ENCODE data around the gene TCF12.

The TCF12 gene

DNA sequence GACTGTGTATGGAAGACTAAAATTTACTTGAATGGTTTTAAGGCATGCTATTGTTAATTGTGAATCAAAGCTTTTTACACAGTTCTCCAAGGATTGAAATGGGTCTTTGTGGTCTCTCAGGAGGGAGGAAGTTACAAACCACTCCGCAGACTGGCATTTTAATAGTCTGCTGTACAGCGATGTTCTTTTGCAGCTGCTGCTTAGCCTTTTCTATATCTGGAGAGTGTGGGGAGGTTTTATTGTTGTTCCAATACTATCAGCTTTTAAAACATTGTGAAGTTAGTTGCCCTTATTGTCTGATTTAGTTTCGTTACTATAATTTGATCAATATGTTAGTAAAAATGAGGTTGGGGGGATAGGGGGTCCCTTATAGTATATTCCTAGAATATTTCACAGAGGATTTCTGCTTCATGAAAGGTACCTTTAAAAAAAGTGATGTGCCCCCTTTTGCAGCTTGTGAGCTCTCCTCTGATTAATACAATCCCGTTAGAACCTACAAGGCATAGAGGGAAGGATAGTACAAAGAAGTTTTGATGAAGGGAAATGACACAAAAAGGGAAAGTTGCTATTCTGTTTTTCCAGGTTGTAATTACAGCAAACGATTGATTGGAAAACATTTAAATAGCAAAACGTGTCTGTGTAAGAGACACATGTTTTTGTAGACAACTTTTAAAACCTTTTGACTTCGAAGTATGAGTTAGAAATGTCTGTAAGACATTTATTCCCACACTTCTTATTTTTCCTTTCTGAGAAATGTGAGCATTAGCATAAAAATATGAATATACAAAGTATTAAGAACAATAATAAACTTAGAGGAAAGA lies 299.5 kb downstream of the TCF12 start:
- no peak for DNase-seq (ENCODE audit: low spot score)

DNA sequence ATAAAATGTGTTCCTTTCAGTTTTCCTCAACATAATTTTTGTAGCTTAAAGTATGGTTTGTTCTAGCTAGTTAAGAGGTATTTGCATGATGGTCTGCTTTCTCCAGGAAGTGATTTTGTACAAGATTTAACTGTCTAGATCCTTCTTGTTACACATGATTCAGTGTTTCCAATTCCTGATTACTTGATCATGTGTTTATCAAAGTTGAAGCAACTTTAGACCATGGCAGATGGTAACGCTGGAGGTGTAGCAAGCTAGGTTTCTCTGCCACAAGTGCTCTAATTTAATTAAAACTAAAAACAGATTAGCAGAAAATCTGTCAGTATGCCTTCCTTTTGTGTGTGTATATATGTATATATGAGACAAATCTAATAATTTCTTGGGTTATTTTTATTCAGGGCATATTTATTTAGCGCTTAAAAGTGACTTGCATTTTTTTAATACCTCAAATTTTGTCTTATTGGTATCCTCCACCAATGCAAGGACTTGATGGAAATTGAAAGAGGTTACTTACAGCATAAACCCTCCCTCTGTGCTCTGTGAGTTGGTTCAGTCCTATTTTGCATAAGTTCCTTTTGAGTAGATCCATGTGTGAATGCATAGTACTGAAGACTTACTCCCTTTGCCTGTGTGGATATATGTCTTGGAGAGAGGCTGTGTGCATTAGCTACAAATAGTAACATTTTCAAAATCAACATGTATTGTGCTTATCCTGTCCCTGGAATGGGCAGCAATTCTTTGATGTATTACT lies 300.6 kb downstream of the TCF12 start:
- no peak for DNase-seq (ENCODE audit: low spot score)

DNA sequence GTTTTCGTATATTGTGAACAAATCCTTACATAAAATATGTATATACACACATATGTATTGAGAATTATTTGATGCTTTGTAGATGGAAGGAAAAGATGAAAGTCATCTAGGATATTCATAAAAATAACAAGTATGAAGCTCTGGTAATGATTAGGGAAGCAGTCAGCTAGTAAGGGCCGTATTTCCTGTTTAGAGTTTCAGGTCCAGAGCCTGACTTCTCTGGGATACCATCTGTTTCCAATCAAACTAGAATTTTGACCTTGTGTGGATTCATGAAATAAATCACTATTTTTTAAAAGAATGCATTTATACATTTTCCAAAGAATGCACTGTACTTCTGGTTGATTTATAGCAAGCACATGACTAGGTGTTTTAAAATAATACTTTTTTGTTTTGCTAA lies 301.8 kb downstream of the TCF12 start:
- no peak for DNase-seq (ENCODE audit: low spot score)

GRCh38 chr15:57221134-57221533 lies 302.7 kb downstream of the TCF12 start:
- DNase-seq (ENCODE audit: low spot score) = no peak

DNA sequence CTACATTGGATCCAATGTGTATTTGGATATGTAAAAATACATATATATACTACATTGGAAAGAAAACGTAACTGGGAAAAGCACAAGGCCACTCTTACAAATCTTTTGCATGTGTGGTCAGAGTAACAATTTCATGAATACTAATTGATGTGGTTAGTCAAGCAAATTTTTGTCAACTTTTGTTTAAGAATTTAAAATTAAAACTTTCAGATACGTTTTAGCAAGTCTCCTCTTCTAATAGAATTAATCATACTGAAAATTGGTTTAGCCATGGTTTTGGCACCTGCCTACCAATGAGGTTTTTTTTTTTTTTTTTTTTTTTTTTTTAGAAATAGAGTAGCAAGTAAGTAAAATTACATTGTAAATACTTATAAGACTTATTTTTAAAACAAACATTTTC lies 304.9 kb downstream of the TCF12 start:
- no peak for DNase-seq (ENCODE audit: low spot score)

DNA sequence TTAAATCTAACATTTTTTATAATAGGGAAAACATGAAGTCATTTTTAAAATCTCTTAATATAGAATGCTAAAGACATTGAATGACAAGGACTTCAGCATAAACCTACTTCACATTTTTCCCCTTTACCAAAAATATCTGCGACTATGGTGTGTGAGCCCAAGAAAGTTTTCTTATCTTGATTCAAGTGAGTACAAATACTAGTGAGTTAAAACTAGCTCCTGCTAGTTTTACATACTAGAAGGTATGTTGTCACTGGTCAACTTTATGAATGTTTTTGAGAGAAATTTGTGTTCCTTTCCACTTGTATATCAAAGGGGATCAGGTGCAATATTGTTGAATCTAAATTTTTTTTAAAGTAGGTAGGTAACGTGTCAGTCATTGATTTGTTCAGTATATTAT lies 305.4 kb downstream of the TCF12 start:
- DNase-seq (ENCODE audit: low spot score) = no peak

GRCh38 chr15:57224664-57225063 lies 306.2 kb downstream of the TCF12 start:
- no peak for DNase-seq (ENCODE audit: low spot score)

- no peak for DNase-seq (ENCODE audit: low spot score)
These were observed 308.7 kb downstream of the TCF12 start for GRCh38 chr15:57227166-57227565.

GRCh38 chr15:57227899-57228298 lies 309.5 kb downstream of the TCF12 start:
- DNase-seq (ENCODE audit: low spot score) = no peak

GRCh38 chr15:57228395-57228794 lies 310.0 kb downstream of the TCF12 start:
- no peak for DNase-seq (ENCODE audit: low spot score)

DNA sequence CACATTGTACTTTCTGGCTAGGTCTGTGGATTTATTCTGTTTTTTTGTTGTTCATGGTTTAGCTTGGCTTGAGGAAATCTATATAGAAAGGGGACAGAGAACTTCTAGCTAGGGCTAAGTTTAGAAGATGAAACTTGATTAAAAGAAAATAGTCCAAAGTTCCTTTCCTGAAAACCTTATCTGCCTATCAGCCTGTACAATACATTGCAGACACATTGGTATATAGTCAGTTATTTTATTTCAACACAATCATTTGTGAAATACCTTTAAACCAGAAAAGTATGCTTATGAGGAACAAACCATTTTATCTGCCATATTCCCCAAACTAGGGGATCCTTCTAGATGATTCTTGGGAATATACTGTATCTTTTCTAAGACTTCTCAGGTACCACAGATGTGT lies 310.6 kb downstream of the TCF12 start:
- no peak for DNase-seq (ENCODE audit: low spot score)

DNA sequence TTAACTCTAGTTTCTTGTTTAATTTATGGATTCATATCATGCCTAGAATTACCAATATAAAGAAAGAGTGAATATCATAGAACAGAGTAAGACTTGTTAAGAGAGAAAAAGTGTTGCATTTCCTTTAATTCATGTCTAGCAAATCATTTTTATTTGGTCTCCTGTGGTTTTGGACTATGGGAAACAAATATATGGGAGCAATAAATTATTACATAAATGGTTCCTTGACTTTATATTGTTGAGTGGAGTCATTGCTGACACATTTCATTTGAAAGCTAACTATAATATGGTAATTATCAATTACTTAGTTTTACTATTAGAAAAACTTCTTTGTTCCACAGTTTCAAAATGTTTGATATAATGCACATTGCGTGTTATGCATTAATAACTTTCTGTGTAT lies 313.1 kb downstream of the TCF12 start:
- no peak for DNase-seq (ENCODE audit: low spot score)

- DNase-seq (ENCODE audit: low spot score) = no peak
These were observed 315.7 kb downstream of the TCF12 start for GRCh38 chr15:57234156-57234555.

- no peak for DNase-seq (ENCODE audit: low spot score)
These were observed 316.7 kb downstream of the TCF12 start for GRCh38 chr15:57235186-57235585.

GRCh38 chr15:57235873-57236272 lies 317.4 kb downstream of the TCF12 start:
- no peak for DNase-seq (ENCODE audit: low spot score)

- no peak for DNase-seq (ENCODE audit: low spot score)
These were observed 318.3 kb downstream of the TCF12 start for GRCh38 chr15:57236561-57237300.

GRCh38 chr15:57237301-57237642 lies 318.8 kb downstream of the TCF12 start:
- no peak for DNase-seq (ENCODE audit: low spot score)

DNA sequence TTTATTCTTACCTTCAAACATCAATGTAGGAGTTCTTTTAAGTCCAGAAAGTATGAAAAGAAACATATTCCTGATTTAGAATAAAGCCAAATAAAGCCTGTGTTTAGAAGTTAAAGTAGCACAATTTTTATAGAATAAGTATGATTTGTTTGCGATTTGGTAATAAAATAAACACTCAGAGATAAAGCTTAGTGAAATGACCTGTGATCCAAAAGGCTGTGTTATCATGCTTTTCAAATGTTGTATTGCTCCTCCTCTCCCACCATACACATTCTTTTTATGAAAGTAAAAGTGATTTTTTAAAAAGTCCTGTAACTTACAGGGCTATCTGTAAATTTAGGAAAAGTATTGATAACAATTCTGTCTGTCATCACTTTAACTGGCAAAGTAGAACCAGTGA lies 319.2 kb downstream of the TCF12 start:
- DNase-seq (ENCODE audit: low spot score) = no peak

DNA sequence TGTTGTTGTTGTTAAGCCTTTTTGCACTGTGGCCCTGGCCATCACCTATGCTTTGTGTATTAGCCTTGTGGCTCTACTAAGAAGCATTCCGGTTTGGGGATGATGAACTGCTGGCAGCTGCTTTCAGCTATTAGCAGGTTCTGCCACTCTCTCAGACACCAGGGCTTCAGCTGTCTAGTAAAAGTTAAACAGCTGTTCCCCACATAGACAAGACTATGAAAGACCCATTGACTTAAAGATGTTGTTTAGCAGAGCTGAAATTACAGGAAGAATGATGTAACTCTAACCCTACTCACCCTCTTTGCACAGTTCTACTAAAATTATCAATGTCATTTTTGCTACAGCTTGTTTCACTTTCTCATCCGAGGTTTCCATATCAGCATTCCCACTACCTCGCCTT lies 326.7 kb downstream of the TCF12 start:
- no peak for DNase-seq (ENCODE audit: low spot score)

- DNase-seq (ENCODE audit: low spot score) = no peak
These were observed 327.3 kb downstream of the TCF12 start for GRCh38 chr15:57245714-57246113.

DNA sequence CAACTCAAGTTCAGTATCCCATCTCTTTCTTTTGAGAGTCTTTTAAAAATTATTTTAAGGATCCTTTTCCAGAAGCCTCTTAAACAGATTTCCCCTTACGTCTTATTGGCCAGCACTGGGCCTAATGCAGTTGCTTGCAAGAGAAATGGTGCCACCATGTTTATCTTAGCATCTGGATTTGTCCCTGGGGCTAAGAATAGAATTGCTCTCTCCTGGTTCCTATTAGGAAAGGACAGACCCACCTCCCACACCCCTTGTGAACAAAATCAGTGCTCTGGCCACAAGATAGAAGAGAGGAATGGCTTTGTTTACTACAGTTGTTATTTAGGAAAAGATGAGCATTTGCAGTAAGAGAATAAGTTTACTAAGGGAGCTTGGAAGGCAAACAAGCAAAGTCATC lies 329.6 kb downstream of the TCF12 start:
- DNase-seq (ENCODE audit: low spot score) = no peak

- no peak for DNase-seq (ENCODE audit: low spot score)
These were observed 332.9 kb downstream of the TCF12 start for GRCh38 chr15:57251308-57251707.

GRCh38 chr15:57251941-57252340 lies 333.5 kb downstream of the TCF12 start:
- DNase-seq (ENCODE audit: low spot score) = no peak

Data from left forelimb (tissue), 1 donor.